Measurements from ENCODE around the gene BACH2.

Gene BACH2

GRCh38 chr6:90021711-90022110 lies 274.9 kb downstream of the BACH2 start:
- DNase-seq = no peak

DNA sequence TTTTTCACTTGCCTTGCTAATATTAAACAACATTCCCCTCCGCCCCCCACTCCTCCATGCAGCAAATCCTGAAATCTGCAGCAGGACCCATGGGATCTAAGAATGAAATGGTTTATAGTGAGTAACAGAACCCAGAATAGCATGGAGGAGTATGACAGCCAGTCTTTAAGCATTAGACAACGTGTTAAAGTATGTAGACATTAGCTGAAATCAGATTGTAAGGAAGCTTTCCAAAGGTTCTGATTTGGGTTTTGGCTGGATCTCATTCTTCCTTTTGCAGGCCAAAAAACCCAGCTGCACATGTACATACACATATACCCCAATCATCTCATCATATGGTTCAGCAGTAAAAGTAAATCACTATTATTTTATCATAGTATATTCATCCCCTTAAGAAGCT lies 275.9 kb downstream of the BACH2 start:
- DNase-seq = no peak

- DNase-seq = no peak
These were observed 277.4 kb downstream of the BACH2 start for GRCh38 chr6:90019216-90019615.

GRCh38 chr6:90015883-90016282 lies 280.8 kb downstream of the BACH2 start:
- no peak for DNase-seq

DNA sequence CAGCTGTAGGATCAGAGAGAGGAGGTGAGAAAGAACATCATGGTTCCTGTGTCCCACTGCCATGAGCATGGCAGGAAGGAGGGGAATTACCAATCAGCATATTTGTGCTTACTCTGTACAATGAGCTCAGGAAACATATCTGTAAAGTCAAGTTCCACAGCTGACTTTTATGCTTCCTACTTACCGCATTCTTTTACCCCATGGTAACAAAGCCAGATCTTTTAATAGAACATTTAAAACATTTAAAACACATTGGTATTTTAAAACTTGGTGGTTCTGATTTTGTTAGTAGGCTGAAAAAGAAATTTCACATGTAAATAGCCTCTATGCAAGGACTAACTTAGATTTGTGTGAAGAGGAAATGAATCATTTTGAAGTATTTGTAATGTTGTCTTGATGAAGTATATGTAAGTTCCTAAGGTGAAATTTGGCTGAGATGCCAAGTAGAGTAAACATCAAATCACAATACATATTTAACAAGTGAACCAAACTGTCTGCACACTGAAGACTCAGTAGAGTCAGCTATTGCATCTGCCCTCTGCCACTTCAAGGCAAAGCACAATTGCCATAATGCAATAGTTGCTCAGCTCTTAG lies 287.6 kb downstream of the BACH2 start:
- DNase-seq = peak in 1 of 5 donors; percentile 56

DNA sequence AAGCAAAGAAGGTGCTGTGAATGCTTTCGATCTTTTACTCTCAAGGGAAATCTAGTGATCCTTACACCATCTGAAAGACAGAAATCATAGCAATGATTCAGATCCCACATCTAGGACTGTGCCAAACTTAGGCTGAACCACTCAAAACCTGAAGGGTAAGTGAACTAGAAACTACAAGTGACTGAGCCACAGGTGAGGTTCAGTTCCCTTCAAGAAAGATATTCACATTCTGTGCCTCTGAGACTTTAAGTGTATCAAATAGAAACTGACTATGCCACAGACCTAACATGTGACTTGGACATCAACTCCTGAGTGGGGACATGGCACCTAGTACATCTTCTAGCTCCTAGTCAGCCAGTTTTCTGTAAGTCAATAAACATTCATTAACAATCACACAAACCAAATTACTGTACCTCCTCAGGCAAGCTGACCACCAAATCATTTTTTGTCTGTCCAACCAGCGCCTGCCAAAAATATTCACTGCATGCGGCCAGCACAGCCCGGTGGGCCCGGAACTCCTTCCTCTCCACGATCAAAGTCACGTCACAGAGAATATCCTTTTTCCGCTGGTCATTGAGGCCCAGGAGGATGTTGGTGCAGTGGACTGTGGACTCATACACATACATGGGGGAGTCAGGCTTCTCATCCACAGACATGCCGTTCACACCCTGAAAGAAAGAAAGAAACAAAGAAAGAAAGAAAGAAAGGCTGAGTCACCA lies 288.3 kb downstream of the BACH2 start:
- peak in 1 of 5 donors; percentile 54 for DNase-seq

- DNase-seq = no peak
These were observed 291.4 kb downstream of the BACH2 start for GRCh38 chr6:90005048-90005827.

GRCh38 chr6:90004511-90004910 lies 292.1 kb downstream of the BACH2 start:
- DNase-seq = no peak

DNA sequence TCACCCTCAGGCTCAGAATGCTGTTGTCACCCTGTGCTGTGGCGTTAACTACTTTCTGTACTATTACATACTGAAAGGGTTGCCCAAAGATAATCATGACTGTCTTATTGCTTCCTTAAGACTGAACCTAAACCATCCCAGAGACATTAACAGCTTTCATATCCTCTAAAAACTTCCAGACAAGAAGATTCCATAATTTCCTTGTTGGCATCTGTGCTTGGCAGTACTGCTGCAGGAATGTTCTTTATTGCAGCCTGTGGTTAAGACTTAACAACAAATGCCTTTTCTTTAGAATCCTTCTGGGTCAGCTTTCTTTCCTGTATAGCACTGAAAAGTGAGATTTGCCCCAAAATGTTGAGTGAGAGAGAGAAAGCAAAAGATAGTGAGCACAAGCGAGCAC lies 292.7 kb downstream of the BACH2 start:
- no peak for DNase-seq

DNA sequence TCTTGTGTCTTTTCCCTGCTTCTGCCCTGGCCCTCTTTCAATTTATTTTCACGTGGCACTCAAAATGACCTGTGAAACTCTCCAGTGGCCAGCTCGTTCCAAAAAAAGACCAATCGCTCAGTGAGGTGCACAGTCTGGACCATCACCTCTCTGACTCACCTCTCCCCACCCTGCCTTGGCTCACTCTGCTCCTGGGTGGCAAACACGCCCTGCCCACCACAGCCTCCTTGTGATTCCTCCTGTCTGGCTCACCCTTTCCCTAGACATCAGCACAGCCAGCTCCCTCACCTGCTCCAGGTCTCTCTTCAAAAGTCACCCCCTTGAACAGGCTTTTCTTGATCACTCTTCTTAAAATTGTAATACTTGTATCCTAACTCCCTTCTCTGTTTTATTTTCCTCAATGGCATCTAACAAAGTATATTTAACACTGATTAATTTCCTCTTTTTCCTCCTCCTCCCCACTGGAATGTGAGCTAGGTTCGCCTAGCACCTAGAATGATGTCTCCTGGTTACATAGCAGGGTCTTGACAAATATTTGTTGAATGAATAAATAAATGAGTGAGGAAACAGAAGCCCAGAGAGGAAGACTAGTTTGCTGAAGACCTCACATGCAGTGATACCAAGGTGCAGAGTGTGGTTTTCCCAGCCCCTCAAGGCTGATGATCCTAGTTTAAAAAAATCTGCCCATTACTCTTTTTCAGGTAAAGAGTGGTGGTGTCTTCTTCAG lies 293.4 kb downstream of the BACH2 start:
- DNase-seq = no peak

DNA sequence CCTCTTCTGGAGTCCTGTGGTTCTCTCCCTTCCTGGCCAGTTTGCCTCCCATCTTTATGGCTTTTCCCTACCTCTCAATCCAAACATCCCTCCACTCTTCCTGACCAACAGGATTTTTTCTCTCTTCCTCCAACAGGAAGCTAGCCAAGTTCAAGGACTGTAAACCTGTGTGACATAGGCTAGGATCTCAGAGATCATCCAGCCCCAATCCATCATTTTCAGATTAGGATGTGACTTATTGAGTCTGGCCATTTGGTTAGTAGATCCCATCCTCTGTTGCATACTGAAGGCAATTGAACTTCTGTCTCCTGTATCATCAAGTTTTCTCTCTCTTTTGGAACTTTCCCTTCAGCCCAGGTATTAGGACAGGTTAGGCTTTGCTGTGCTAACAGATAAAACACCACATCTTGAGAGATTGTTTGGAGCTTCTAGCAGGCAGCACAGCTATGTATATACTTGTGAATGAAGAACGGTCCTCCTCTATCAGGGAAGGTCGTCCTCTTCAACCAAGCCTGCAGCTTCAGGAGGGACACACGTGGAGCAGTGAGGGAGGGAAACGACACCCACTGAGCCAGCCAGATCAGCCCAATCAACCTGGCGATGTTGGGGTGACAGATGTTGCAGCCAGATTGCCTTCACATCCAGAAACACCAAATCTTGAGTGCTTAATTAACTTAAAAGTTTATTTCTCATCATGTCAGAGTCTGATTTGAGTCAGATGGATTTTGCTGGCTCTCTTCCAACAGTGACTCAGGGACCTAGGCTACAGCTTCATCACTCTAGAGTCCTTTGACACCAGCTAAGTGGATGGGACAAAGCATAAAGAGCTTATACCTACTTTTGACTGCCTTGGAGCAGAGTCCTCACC lies 295.5 kb downstream of the BACH2 start:
- peak in 1 of 5 donors; percentile 63 for DNase-seq

DNA sequence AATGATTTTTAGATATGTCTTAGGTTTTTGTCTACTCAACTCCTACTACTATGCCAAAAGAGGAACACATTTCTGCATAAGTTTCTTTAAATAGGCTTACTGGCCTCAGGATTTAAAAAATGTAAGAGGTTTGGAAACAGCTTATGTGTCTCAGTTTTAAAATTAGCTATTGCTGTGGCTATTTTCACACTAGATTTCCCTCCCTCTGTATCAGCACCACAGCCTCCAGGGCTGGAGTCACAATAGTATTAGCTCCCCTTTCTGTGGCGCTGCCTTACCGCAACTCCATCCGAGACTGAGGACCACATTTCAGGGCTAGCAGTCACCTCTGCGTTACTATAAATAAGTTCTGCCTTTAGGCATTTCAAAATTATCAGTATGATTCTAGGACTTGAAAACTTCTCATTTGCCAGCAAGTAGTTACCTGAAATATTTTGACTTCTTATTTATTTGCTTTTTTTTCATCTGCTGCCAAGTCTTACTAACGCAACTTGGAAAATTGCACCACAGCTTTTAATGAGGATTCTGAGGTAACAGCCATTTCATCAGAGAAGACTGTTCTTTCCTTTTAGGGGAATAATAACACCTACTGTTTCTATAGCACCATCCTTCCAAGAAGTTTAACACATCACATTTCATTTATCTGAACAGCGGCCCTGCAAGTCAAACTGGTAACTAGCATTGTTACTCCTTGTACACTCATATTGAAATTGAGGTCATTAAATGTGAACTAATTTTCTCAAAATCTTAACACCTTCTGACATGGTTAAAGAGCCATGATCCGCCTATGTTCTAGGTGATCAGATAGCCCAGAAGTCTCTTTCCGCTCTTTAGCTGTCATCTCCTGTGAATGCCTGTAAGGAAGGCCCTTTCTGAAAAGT lies 296.5 kb downstream of the BACH2 start:
- DNase-seq = peak in 1 of 5 donors; percentile 64

GRCh38 chr6:89999154-89999553 lies 297.5 kb downstream of the BACH2 start:
- peak in 1 of 5 donors; percentile 70 for DNase-seq

GRCh38 chr6:89997456-89998445 lies 298.9 kb downstream of the BACH2 start:
- no peak for DNase-seq

GRCh38 chr6:89993411-89993810 lies 303.2 kb downstream of the BACH2 start:
- DNase-seq = no peak

- no peak for DNase-seq
These were observed 303.8 kb downstream of the BACH2 start for GRCh38 chr6:89992818-89993217.

DNA sequence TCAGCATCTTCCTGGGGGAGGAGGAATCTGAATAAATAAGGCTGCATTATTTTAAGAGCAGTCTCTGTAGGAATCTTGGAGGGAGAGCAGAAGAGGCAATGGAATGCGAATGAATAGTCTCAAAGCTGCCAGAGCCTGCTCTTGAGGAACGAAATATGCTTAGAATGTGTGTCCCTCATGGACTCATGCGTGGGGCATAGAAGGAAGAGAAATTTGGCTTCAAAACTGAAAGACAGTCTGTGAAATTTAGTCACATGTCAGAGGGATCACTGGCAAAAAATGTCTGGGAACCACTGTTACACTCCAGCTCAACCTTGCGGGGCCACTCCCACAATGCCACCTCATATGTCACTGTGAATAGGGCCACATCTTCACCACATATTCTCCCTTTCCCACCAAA lies 306.9 kb downstream of the BACH2 start:
- no peak for DNase-seq

GRCh38 chr6:89987830-89988229 lies 308.8 kb downstream of the BACH2 start:
- no peak for DNase-seq

GRCh38 chr6:89987140-89987539 lies 309.5 kb downstream of the BACH2 start:
- DNase-seq = no peak

DNA sequence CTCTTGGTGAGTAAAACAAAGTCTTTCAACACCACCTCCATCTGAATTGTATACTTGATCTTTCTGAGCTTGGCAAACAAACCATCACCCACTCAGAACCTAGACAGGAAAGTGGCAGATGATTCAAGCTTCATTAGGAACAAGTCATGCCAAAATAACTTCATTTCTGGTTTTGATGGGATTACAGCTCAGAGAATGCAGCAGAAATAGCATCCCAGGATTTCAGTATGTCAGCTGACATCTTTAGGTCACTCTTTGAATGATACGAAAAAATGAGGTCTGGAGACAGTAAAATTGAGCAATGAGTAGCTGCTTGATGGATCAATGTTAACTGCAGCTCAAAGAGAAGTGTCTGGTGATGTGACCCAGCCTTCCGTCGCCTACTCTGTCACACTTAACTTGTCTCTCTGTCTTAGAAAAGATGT lies 310.0 kb downstream of the BACH2 start:
- no peak for DNase-seq
